ENCODE results near the gene IFT81.

GRCh38 chr12:110227138-110227537 is 103.0 kb downstream of the IFT81 start:
- TF ChIP-seq CTCF (IDR thresholded peaks at IDR 0.05): no peak
- no peak for TF ChIP-seq POLR2A (IDR thresholded peaks at IDR 0.05)
